Umbilical cord (tissue), 2 donors: ENCODE data around the gene EFCAB13. TPM values are rescaled to one million over a fixed set of nuclear protein-coding genes. Genes with fewer than 3 reads are reported as not detected.
"Not testable (repeated sequence)": the region's sequence is repeated elsewhere in the genome, so short reads cannot be mapped to it uniquely, and the experiment has no call there.

Experiments
- DNase-seq: peaks from one replicate; pipeline ENCODE4 v3.0.0-alpha.2; 2015; ENCODE audit warnings: low spot score
- total RNA-seq: library from RNA; depleted of rRNA; stranded (reverse); fragments of >200 nt; gene quantifications from one replicate; pipeline ENCODE4 v1.2.3, GENCODE V29; 2014; ENCODE audit warnings: low replicate concordance; ENCODE audit not compliant: insufficient read depth

Gene EFCAB13
- total RNA-seq, 1 donor from 2014 or later = 41.2 TPM

DNA sequence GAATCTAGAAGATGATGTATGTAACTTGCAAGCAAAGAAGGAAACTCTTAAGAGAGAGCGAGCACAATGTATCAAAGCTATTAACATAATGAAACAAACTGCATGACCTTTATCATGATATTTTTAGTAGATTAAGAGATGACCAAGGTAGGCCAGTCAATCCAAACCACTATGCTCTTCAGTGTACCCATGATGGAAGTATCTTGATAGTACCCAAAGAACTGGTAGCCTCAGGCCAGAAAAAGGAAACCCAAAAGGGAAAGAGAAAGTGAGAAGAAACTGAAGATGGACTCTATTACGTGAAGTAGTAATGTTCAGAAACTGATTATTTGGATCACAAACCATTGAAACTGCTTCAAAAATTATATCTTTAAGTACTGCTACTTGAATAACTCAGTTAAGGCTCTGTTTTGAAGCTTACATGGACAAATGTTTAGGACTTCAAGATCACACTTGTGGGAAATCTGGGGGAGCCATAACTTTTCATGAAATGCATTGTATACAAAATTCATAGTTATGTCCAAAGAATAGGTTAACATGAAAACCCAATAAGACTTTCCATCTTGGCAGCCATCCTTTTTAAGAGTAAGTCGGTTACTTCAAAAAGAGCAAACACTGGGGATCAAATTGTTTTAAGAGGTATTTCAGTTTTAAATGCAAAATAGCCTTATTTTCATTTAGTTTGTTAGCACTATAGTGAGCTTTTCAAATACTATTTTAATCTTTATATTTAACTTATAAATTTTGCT is 102.3 kb downstream of the EFCAB13 start:
- not testable (repeated sequence) for DNase-seq

- no peak for DNase-seq
Observed at GRCh38 chr17:47427985-47428384, 104.2 kb downstream of the EFCAB13 start.

DNA sequence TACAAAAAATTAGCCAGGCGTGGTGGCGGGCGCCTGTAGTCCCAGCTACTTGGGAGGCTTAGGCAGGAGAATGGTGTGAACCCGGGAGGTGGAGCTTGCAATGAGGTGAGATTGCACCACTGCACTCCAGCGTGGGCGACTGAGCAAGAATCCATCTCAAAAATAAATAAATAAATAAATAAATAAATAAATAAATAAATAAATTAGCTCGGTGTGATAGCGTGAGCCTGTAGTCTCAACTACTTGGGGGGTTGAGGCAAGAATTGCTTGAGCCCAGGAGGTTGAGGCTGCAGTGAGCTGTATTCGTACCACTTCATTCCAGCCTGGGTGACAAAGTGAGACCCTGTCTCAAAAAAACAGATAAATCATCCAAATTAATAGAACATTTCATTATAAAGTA is 108.5 kb downstream of the EFCAB13 start:
- DNase-seq = not testable (repeated sequence)

- no peak for DNase-seq
Observed at GRCh38 chr17:47465165-47465564, 141.4 kb downstream of the EFCAB13 start.

DNA sequence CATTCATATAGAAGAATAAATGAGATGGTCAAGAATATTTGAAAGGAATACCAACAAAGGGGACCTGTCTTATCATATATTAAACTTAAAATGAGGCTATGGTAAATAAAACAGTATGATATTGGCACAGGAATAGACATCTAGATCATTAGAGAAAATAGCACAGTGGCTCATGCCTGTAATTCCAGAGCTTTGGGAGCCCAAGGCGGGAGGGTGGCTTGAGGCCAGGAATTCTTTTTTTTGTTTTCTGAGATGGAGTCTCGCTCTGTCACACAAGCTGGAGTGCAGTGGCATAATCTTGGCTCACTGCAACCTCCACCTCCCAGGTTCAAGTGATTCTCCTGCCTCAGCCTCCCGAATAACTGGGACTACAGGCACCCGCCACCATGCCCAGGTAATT is 143.2 kb downstream of the EFCAB13 start:
- DNase-seq = not testable (repeated sequence)

DNA sequence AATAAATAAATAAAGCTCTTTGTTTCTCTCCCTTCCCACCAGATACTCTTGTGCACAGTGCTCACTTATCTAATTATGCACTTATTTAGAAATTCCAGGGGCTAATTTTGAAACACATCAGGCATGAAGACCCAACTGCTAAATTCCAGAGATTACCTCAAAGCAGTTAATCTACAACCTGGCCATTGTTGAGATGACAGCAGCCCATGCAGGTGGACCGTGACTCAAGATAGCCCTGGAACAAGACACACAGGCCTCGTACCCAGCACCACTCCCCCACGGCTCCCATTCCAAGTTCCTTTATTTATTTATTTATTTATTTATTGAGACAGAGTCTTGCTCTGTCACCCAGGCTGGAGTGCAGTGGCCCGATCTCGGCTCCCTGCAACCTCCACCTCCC is 147.1 kb downstream of the EFCAB13 start:
- no peak for DNase-seq

- not testable (repeated sequence) for DNase-seq
Observed at GRCh38 chr17:47472073-47472472, 148.3 kb downstream of the EFCAB13 start.

Other genes with a start within 250 kb of the EFCAB13 start
- 91.5 TPM for gene CDC27, start 134.7 kb upstream of the EFCAB13 start, total RNA-seq
- gene MYL4, start 114.6 kb upstream of the EFCAB13 start, total RNA-seq = 48.9 TPM
- gene ITGB3, start 70.1 kb upstream of the EFCAB13 start, total RNA-seq = 61.4 TPM
- 168 TPM for gene NPEPPS, start 207.2 kb downstream of the EFCAB13 start, total RNA-seq